ENCODE data around the gene DOK3. TPM values are rescaled to one million over a fixed set of nuclear protein-coding genes. Genes with fewer than 3 reads are reported as not detected.

The DOK3 gene
- polyA plus RNA-seq, 3 donors: 62.8 to 196 (median 98.3) TPM

DNA sequence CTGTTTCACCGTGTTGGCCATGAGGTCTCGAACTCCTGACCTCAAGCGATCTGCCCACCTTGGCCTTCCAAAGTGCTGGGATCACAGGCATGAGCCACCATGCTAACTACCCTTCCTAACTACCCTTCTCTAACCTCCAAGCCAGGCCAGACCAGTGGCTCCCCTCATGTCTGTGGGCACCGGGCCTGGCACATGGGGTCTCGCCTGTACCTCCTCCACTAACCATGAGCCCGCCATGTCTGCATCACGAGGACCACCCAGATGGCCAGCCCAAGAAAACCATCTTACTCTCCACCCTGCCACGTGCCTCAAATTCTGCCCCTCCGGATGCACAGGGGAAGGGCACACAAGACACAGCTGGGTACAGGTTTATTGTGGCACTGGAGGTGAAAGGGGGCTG lies 26.6 kb downstream of the DOK3 start:
- Histone ChIP-seq H3K27me3 (ENCODE audit: control insufficient read depth in 2 of 2, insufficient read depth in 2 of 2, low read length in 2 of 2) (peaks cover 0 to 3% of the 10 kb centered on the region in 2 donors), H3K27ac (ENCODE audit: low read depth in 1 of 2, low read length in 2 of 2) (no peak overlapping the region), H3K4me2 (replicated peaks; ENCODE audit: extremely low read depth, low read length, poor library complexity, severe bottlenecking) (no peak overlapping the region), H3K4me1 (ENCODE audit: control insufficient read depth in 1 of 2, insufficient read depth in 2 of 2, low read length in 2 of 2) (peaks cover 26% of the 10 kb centered on the region in 2 donors), H4K20me1 (ENCODE audit: insufficient read depth, low read length) (peaks cover 39% of the 10 kb centered on the region), H2AFZ (ENCODE audit: insufficient read depth, low read depth, low read length, poor library complexity, severe bottlenecking) (no peak overlapping the region), H3K4me3 (replicated peaks in 1 of 3; ENCODE audit: low read depth in 2 of 3, low read length in 3 of 3) (no peak overlapping the region), H3K36me3 (replicated peaks in 1 of 2; ENCODE audit: control insufficient read depth in 1 of 2, insufficient read depth in 2 of 2, low read length in 2 of 2) (peaks cover 29 to 55% of the 10 kb centered on the region in 2 donors), H3K9ac (ENCODE audit: insufficient read depth, low read length, poor library complexity, severe bottlenecking) (no peak overlapping the region), H3K9me3 (replicated peaks in 1 of 2; ENCODE audit: control insufficient read depth in 1 of 2, insufficient read depth in 1 of 2, low read length in 2 of 2) (no peaks in the 10 kb centered on the region), H3K79me2 (ENCODE audit: insufficient read depth, low read length) (no peaks in the 10 kb centered on the region)
- Mint-ChIP-seq H3K27ac (no peak overlapping the region), H3K4me3 (peak overlapping the region in 1 of 2 donors; percentile 55), H3K9me3 (peaks cover 0 to 14% (median 0%) of the 10 kb centered on the region in 7 donors), H3K36me3 (peaks cover 61 to 69% of the 10 kb centered on the region in 2 donors), H3K4me1 (peaks cover 26% of the 10 kb centered on the region), H3K27me3 (ENCODE audit: low read depth in 3 of 3) (peaks cover 15 to 24% (median 16%) of the 10 kb centered on the region in 3 donors)
- TF ChIP-seq, protein P1, sequence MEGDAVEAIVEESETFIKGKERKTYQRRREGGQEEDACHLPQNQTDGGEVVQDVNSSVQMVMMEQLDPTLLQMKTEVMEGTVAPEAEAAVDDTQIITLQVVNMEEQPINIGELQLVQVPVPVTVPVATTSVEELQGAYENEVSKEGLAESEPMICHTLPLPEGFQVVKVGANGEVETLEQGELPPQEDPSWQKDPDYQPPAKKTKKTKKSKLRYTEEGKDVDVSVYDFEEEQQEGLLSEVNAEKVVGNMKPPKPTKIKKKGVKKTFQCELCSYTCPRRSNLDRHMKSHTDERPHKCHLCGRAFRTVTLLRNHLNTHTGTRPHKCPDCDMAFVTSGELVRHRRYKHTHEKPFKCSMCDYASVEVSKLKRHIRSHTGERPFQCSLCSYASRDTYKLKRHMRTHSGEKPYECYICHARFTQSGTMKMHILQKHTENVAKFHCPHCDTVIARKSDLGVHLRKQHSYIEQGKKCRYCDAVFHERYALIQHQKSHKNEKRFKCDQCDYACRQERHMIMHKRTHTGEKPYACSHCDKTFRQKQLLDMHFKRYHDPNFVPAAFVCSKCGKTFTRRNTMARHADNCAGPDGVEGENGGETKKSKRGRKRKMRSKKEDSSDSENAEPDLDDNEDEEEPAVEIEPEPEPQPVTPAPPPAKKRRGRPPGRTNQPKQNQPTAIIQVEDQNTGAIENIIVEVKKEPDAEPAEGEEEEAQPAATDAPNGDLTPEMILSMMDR (IDR thresholded peaks at IDR 0.05): no peak
- no peak for DNase-seq
- intact Hi-C loops (cut with micrococcal nuclease): no loop called here
- 96% methylated on average over 4 of the region's 9 CpGs for WGBS (ENCODE audit: insufficient coverage)

DNA sequence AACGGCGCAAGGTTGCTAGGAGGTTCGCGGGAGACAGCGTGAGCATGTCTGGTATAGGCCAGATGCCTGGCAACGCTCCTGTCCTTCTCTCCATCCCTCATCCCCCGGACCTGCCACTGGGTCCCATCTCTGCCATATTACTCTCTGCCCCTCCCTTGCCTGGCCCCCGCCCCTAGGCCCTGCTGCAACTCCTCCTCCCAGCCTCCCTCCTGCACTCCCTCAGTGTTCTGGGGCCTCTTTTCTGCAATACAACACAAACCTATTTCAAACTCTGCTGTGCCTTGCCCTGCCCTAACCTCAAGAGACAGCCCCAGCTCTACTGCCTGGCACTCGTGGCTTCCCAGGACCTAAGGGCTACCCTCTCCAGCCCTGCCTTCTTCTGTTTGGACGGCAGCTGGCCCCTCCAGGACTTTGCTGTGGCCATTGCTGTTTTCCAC lies 27.2 kb downstream of the DOK3 start:
- no peak for DNase-seq
- Histone ChIP-seq H3K4me2 (replicated peaks; ENCODE audit: extremely low read depth, low read length, poor library complexity, severe bottlenecking) (no peak overlapping the region), H3K9ac (ENCODE audit: insufficient read depth, low read length, poor library complexity, severe bottlenecking) (no peak overlapping the region), H3K27me3 (ENCODE audit: control insufficient read depth in 2 of 2, insufficient read depth in 2 of 2, low read length in 2 of 2) (peaks cover 0 to 3% of the 10 kb centered on the region in 2 donors), H3K36me3 (replicated peaks in 1 of 2; ENCODE audit: control insufficient read depth in 1 of 2, insufficient read depth in 2 of 2, low read length in 2 of 2) (peaks cover 24 to 48% of the 10 kb centered on the region in 2 donors), H3K4me3 (replicated peaks in 1 of 3; ENCODE audit: low read depth in 2 of 3, low read length in 3 of 3) (no peak overlapping the region), H2AFZ (ENCODE audit: insufficient read depth, low read depth, low read length, poor library complexity, severe bottlenecking) (no peak overlapping the region), H3K4me1 (ENCODE audit: control insufficient read depth in 1 of 2, insufficient read depth in 2 of 2, low read length in 2 of 2) (peaks cover 31 to 32% of the 10 kb centered on the region in 2 donors), H3K79me2 (ENCODE audit: insufficient read depth, low read length) (no peaks in the 10 kb centered on the region), H3K9me3 (replicated peaks in 1 of 2; ENCODE audit: control insufficient read depth in 1 of 2, insufficient read depth in 1 of 2, low read length in 2 of 2) (no peaks in the 10 kb centered on the region), H3K27ac (ENCODE audit: low read depth in 1 of 2, low read length in 2 of 2) (no peak overlapping the region), H4K20me1 (ENCODE audit: insufficient read depth, low read length) (peaks cover 32% of the 10 kb centered on the region)
- peaks cover 32% of the 10 kb centered on the region for H3K4me1 Mint-ChIP-seq
- intact Hi-C loops (cut with micrococcal nuclease): no loop called here
- peaks cover 0 to 14% (median 0%) of the 10 kb centered on the region in 7 donors for H3K9me3 Mint-ChIP-seq
- 98% methylated on average over 5 of the region's 10 CpGs for WGBS (ENCODE audit: insufficient coverage)
- no peak overlapping the region for H3K27ac Mint-ChIP-seq
- peaks cover 15 to 28% (median 19%) of the 10 kb centered on the region in 3 donors for H3K27me3 Mint-ChIP-seq (ENCODE audit: low read depth in 3 of 3)
- H3K4me3 Mint-ChIP-seq: no peak overlapping the region
- peaks cover 55 to 65% of the 10 kb centered on the region in 2 donors for H3K36me3 Mint-ChIP-seq
- TF ChIP-seq, protein P1 (IDR thresholded peaks at IDR 0.05): no peak

Data from CD14-positive monocyte (primary cell).